ENCODE results near the gene ACSM2B.
"Not testable (repeated sequence)": the region's sequence is repeated elsewhere in the genome, so short reads cannot be mapped to it uniquely, and the experiment has no call there.

Gene ACSM2B

DNA sequence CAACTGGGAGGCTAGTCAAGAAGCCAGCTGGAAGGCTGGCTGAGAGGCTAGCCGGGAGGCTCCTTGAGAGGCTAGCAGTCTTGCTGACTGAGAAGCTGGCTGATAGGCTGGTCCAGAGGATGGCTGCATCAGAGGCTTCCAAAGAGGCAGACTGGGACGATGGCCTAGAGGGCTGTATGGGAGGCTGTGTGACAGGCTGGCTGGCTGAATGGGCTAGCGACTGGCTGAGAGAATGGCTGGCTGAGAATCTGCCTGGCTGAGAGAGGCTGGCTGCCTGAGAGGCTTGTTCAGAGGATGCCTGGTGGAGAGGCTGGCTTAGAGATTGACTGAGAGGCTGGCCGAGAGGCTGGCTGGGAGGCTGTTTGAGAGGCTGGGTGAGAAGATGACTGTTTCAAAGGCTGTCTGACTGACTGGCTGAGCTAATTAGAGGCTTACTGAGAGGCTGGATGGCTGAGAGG lies 34.8 kb upstream of the ACSM2B start:
- no peaks in the 10 kb centered on the region for H3K36me3 ChIP-seq (ENCODE audit: control insufficient read depth, low read length)
- H3F3A ChIP-seq (ENCODE audit: control insufficient read depth, insufficient read depth): no peaks in the 10 kb centered on the region
- TF ChIP-seq, protein P1, sequence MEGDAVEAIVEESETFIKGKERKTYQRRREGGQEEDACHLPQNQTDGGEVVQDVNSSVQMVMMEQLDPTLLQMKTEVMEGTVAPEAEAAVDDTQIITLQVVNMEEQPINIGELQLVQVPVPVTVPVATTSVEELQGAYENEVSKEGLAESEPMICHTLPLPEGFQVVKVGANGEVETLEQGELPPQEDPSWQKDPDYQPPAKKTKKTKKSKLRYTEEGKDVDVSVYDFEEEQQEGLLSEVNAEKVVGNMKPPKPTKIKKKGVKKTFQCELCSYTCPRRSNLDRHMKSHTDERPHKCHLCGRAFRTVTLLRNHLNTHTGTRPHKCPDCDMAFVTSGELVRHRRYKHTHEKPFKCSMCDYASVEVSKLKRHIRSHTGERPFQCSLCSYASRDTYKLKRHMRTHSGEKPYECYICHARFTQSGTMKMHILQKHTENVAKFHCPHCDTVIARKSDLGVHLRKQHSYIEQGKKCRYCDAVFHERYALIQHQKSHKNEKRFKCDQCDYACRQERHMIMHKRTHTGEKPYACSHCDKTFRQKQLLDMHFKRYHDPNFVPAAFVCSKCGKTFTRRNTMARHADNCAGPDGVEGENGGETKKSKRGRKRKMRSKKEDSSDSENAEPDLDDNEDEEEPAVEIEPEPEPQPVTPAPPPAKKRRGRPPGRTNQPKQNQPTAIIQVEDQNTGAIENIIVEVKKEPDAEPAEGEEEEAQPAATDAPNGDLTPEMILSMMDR (IDR thresholded peaks at IDR 0.05; ENCODE audit: low read depth, low read length, poor library complexity, severe bottlenecking): no peak
- no peak for TF ChIP-seq EZH2phosphoT487 (IDR thresholded peaks at IDR 0.05; ENCODE audit: borderline replicate concordance, low read length)
- no peaks in the 10 kb centered on the region for H3K9me2 ChIP-seq (replicated peaks; ENCODE audit: control insufficient read depth, low read length)
- no peaks in the 10 kb centered on the region for H3K4me1 ChIP-seq (ENCODE audit: control insufficient read depth, low read length)
- H3K4me2 ChIP-seq (ENCODE audit: low read length): no peak overlapping the region
- H3K27ac ChIP-seq (ENCODE audit: low read depth, low read length): no peak overlapping the region
- no peaks in the 10 kb centered on the region for H3K79me2 ChIP-seq (ENCODE audit: control insufficient read depth, low read length)
- no peaks in the 10 kb centered on the region for H3K9me3 ChIP-seq (ENCODE audit: control insufficient read depth, insufficient read depth, low read length)
- no peak overlapping the region for H3K4me3 ChIP-seq (ENCODE audit: low read length)
- no peaks in the 10 kb centered on the region for H4K20me1 ChIP-seq (ENCODE audit: control insufficient read depth, insufficient read depth, low read depth, low read length)
- no peaks in the 10 kb centered on the region for H3K27me3 ChIP-seq (ENCODE audit: control insufficient read depth, low read length)

DNA sequence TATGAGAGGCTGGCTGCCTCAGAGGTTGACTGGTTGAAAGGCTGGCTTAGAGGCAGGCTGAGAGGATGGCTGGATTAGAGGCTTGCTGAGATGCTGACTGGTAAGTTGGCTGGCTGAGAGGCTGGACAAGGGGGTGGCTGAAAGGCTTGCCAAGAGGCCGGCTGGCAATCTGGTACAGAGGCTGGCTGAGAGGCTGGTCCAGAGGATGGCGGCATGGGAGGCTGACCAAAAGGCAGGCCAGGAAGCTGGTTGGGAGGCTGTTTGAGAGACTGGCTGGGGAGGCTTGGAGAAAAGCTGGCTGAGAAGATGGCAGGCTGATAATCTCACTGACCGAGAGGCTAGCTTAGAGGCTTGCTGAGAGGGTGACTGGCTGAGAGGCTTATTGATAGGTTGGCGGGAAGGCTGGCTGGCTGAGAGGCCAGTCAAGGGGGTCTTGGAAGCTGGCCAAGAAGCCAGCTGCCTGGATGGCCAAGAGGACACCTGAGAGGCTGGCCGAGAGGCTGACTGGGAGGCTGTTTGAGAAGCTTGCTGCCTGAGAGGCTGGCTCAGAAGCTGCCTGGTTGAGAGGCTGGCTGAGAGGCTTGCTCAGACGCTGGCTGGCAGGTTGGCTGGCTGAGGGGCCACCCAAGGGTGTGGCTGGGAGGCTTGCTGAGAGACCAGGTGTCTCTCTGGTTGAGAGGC lies 34.2 kb upstream of the ACSM2B start:
- no peaks in the 10 kb centered on the region for H3K79me2 ChIP-seq (ENCODE audit: control insufficient read depth, low read length)
- no peak overlapping the region for H3K4me2 ChIP-seq (ENCODE audit: low read length)
- H3K36me3 ChIP-seq (ENCODE audit: control insufficient read depth, low read length): no peaks in the 10 kb centered on the region
- H3F3A ChIP-seq (ENCODE audit: control insufficient read depth, insufficient read depth): no peaks in the 10 kb centered on the region
- H4K20me1 ChIP-seq (ENCODE audit: control insufficient read depth, insufficient read depth, low read depth, low read length): no peaks in the 10 kb centered on the region
- H3K4me3 ChIP-seq (ENCODE audit: low read length): no peak overlapping the region
- H3K27me3 ChIP-seq (ENCODE audit: control insufficient read depth, low read length): no peaks in the 10 kb centered on the region
- no peaks in the 10 kb centered on the region for H3K4me1 ChIP-seq (ENCODE audit: control insufficient read depth, low read length)
- H3K27ac ChIP-seq (ENCODE audit: low read depth, low read length): no peak overlapping the region
- TF ChIP-seq, protein P1 (IDR thresholded peaks at IDR 0.05; ENCODE audit: low read depth, low read length, poor library complexity, severe bottlenecking): no peak
- TF ChIP-seq EZH2phosphoT487 (IDR thresholded peaks at IDR 0.05; ENCODE audit: borderline replicate concordance, low read length): no peak
- H3K9me3 ChIP-seq (ENCODE audit: control insufficient read depth, insufficient read depth, low read length): no peaks in the 10 kb centered on the region
- no peaks in the 10 kb centered on the region for H3K9me2 ChIP-seq (replicated peaks; ENCODE audit: control insufficient read depth, low read length)

DNA sequence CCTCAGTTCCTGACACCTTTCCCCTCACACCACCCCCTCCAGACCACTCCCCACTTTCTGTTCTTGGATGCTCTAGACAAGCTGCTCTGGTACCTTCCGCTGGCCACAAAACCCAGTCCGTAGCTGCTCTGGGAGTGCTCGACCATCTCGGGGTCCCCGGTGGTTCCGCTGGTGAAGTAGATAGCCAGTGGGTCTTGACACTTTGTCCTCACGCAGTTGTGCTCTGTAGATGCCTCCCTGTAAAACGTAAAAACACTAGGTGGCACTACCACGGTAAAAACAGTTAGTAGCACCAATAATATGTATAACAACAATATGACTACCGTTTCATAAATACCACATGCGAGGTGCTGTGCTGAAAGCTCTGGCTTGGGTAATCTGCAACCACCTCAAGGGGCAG lies 26.0 kb upstream of the ACSM2B start:
- H3F3A ChIP-seq (ENCODE audit: control insufficient read depth, insufficient read depth); H3K27me3 ChIP-seq (ENCODE audit: control insufficient read depth, low read length); H3K27ac ChIP-seq (ENCODE audit: low read depth, low read length); H3K9me2 ChIP-seq (replicated peaks; ENCODE audit: control insufficient read depth, low read length); H3K4me1 ChIP-seq (ENCODE audit: control insufficient read depth, low read length); H3K4me3 ChIP-seq (ENCODE audit: low read length); H3K9me3 ChIP-seq (ENCODE audit: control insufficient read depth, insufficient read depth, low read length); H3K79me2 ChIP-seq (ENCODE audit: control insufficient read depth, low read length); H3K4me2 ChIP-seq (ENCODE audit: low read length); H4K20me1 ChIP-seq (ENCODE audit: control insufficient read depth, insufficient read depth, low read depth, low read length); H3K36me3 ChIP-seq (ENCODE audit: control insufficient read depth, low read length): not testable (repeated sequence)
- TF ChIP-seq, protein P1 (IDR thresholded peaks at IDR 0.05; ENCODE audit: low read depth, low read length, poor library complexity, severe bottlenecking): peak; percentile 55

DNA sequence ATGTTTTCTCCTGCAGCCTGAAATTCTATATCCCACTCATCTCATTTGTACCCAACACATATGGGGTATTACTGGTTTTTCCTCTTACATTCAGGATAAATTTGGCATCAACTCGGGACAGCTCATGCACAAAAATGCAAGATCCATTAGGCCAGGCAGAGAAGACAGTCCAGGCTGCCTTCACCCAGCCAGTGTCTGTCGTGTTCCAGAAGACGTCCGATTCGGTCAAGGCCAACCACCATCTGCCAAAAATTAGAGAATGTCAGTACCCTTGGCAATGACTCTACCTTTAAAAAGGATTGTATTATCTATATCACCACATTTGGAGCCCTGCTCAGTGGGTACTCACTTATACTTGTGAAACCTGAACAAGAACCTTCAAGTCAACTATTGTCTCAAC lies 23.3 kb upstream of the ACSM2B start:
- H3K9me3 ChIP-seq (ENCODE audit: control insufficient read depth, insufficient read depth, low read length); H3K4me3 ChIP-seq (ENCODE audit: low read length); H3K27ac ChIP-seq (ENCODE audit: low read depth, low read length): not testable (repeated sequence)

More for the DNA sequence above, 23.3 kb upstream of the ACSM2B start:
- H3K36me3 ChIP-seq (ENCODE audit: control insufficient read depth, low read length); H3K4me1 ChIP-seq (ENCODE audit: control insufficient read depth, low read length); H3K79me2 ChIP-seq (ENCODE audit: control insufficient read depth, low read length); H3F3A ChIP-seq (ENCODE audit: control insufficient read depth, insufficient read depth); H3K9me2 ChIP-seq (replicated peaks; ENCODE audit: control insufficient read depth, low read length); H4K20me1 ChIP-seq (ENCODE audit: control insufficient read depth, insufficient read depth, low read depth, low read length); H3K4me2 ChIP-seq (ENCODE audit: low read length); H3K27me3 ChIP-seq (ENCODE audit: control insufficient read depth, low read length): not testable (repeated sequence)
